RWPE1 (cell line): Measurements from ENCODE around the gene CFAP161.

Experiments
- CTCF ChIA-PET: fragments of 350-600 bp; sonication (Branson Sonifier 250); formaldehyde crosslinking; extraction: SDS; loops from one replicate; lab custom pipeline; 2021; lab: Yijun Ruan, JAX
- POLR2A ChIA-PET: fragments of 400-600 bp; formaldehyde crosslinking; extraction: SDS; loops from one replicate; lab custom pipeline; 2020; ENCODE audit warnings: antibody characterized with exemption; ENCODE audit not compliant: low non-redundant PET; lab: Yijun Ruan, JAX
- DNase-seq: peaks from one replicate; pipeline ENCODE4 v3.0.0; 2012; ENCODE audit warnings: low spot score
- H3K27ac ChIP-seq: fragments of 450-650 bp; 2 replicates; pipeline ENCODE4 v1.5.1; 2017
- CTCF ChIP-seq: fragments of 450-650 bp; conservative IDR thresholded peaks from 2 replicates; pipeline ENCODE4 v1.5.1; 2017; ENCODE audit warnings: low read depth, mild to moderate bottlenecking

CFAP161 gene

GRCh38 chr15:81189583-81190283 is 55.7 kb downstream of the CFAP161 start:
- POLR2A ChIA-PET, result no interaction called here
- CTCF ChIA-PET, result interaction anchor here (0.6 kb wide), 2 partner anchors 35 to 116 kb away, joined by 3 read pairs; no protein-coding TSS in a partner anchor
- DNase-seq, result peak; percentile 59
- TF ChIP-seq CTCF, result no peak
- peak overlapping the region; percentile 97 for H3K27ac ChIP-seq

GRCh38 chr15:81190922-81191507 is 56.9 kb downstream of the CFAP161 start:
- CTCF ChIA-PET, result interaction anchor here (0.6 to 0.9 kb wide), 2 partner anchors 38 to 933 kb away, joined by 3 read pairs; no protein-coding TSS in a partner anchor
- POLR2A ChIA-PET, result no interaction called here
- peak overlapping the region; percentile 97; the same call in 1 of the 2 replicates for H3K27ac ChIP-seq
- TF ChIP-seq CTCF, result no peak
- DNase-seq, result no peak

GRCh38 chr15:81191701-81192100 is 57.6 kb downstream of the CFAP161 start:
- CTCF ChIA-PET, result interaction anchor here (0.6 to 0.9 kb wide), 2 partner anchors 39 to 932 kb away, joined by 3 read pairs; no protein-coding TSS in a partner anchor
- H3K27ac ChIP-seq, result peak overlapping the region; percentile 18; the same call in 1 of the 2 replicates
- POLR2A ChIA-PET, result no interaction called here
- no peak for TF ChIP-seq CTCF
- no peak for DNase-seq

- CTCF ChIA-PET, result interaction anchor here (0.6 kb wide), 1 partner anchor 195 kb away, joined by 3 read pairs; no protein-coding TSS in a partner anchor
- TF ChIP-seq CTCF, result no peak
- no peak overlapping the region for H3K27ac ChIP-seq
- no peak for DNase-seq
- POLR2A ChIA-PET, result no interaction called here
These were observed 60.7 kb downstream of the CFAP161 start for GRCh38 chr15:81194723-81195122.

- POLR2A ChIA-PET, result no interaction called here
- CTCF ChIA-PET, result interaction anchor here (0.6 kb wide), 1 partner anchor 195 kb away, joined by 3 read pairs; no protein-coding TSS in a partner anchor
- DNase-seq, result no peak
- TF ChIP-seq CTCF, result no peak
- H3K27ac ChIP-seq, result no peak overlapping the region
These were observed 61.3 kb downstream of the CFAP161 start for GRCh38 chr15:81195339-81195864.

GRCh38 chr15:81196576-81197254 is 62.6 kb downstream of the CFAP161 start, which contains the start of gene IL16:
TSS of gene IL16 (plus strand) at chr15:81196879. CDS start at chr15:81225400, 28,521 bp downstream.
- no peak for TF ChIP-seq CTCF
- peak within 1 kb of the TSS; percentile 8; the same call in 1 of the 2 replicates for H3K27ac ChIP-seq
- POLR2A ChIA-PET, result no interaction called here
- CTCF ChIA-PET, result interaction anchor here (0.6 kb wide), 1 partner anchor 161 kb away, joined by 3 read pairs; no protein-coding TSS in a partner anchor
- no peak for DNase-seq
